ENCODE results near the gene PRKX. TPM values are rescaled to one million over a fixed set of nuclear protein-coding genes. Genes with fewer than 3 reads are reported as not detected.
"Not testable (repeated sequence)": the region's sequence is repeated elsewhere in the genome, so short reads cannot be mapped to it uniquely, and the experiment has no call there.

Gene PRKX
- total RNA-seq, 1 donor from 2014 or later: 45.7 TPM

DNA sequence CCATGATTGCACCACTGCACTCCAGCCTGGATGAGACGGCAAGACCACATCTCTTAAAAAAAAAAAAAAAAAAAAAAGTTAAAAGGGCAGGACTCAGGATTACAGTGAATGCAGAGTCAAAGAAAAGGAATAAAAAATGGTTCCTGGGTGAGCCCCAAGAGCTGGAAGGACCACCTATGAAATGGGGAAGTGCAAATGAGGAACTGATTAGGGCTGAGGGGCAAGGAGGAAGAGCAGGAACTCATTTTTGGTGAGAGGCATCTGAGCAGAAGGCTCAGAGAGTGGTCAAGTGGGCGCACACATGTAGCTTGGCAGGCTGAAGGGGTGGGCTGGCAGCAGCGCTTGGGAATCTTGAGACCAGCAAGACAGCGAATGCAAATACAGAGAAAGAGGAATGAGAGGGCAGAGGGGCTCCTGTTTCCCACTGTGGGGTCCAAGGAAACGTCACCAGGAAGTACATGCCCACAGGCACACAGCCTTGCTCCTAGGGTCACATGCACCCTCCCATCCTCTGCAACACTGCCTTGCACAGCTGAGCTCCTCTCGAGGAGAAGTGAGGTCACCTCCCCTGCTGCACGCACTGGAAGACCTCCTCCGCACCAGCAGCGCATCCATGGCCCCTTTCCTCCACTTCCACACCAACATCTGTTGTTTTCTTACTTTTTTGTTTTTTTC lies 49.7 kb downstream of the PRKX start:
- not testable (repeated sequence) for DNase-seq (ENCODE audit: extremely low read depth, low read depth, low spot score)

DNA sequence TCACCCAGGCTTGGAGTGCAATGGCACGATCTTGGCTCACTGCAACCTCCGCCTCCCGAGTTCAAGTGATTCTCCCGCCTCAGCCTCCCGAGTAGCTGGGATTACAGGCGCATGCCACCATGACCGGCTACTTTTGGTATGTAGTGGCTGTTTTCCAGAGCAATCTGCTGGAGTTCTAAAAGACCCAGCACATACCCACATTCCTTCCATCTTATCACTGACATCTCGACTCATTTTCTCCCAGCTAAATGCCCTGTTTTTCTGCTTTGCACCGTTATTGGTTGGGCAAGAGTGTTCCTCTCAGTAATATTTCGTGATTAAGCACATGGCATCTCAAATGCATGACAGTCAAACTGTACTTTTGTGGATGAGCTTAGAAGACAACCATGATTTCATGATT lies 53.7 kb downstream of the PRKX start:
- no peak for DNase-seq (ENCODE audit: extremely low read depth, low read depth, low spot score)

- DNase-seq (ENCODE audit: extremely low read depth, low read depth, low spot score): no peak
Measured at GRCh38 chrX:3655181-3655580, 58.3 kb downstream of the PRKX start.

DNA sequence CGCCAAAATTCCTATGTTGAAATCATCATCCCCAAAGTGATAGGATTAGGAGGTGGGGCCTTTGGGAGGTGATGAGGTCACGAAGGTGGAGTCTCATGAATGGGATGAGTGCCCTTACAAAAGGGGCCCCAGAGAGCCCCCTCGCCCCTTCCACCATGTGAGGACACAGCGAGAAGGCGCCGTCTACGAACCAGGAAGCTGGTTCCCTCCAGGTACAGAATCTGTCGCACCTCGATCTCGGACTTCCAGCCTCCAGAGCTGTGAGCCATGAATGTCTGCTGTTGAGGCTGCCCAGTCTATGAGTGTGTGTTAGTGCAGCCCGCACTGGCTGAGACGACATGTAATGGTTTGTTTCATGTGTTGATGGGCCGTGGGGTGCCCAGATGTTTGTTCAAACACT lies 60.3 kb downstream of the PRKX start:
- no peak for DNase-seq (ENCODE audit: extremely low read depth, low read depth, low spot score)

DNA sequence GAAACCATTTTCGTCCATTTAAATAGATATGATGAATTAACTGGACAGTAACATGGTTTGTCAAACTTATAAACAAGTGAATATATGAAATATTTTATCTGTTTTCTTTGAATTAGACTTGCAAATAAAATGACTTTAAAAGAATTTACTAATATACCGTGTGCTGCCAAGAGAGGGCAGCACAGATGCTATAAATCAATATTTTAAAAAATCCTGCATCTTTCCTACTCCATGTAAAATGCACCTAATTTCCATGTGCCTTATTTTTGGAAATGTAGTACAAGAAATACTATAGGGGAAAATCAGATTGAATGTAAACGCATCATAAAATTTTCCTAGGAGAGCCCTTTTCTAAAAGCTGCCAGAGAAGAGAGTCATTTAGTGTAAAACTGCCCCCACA lies 62.2 kb downstream of the PRKX start:
- no peak for DNase-seq (ENCODE audit: extremely low read depth, low read depth, low spot score)

GRCh38 chrX:3648084-3648483 lies 65.4 kb downstream of the PRKX start:
- no peak for DNase-seq (ENCODE audit: extremely low read depth, low read depth, low spot score)

GRCh38 chrX:3639858-3640631 lies 73.4 kb downstream of the PRKX start:
- DNase-seq (ENCODE audit: extremely low read depth, low read depth, low spot score): not testable (repeated sequence)

- DNase-seq (ENCODE audit: extremely low read depth, low read depth, low spot score): no peak
Measured at GRCh38 chrX:3639236-3639635, 74.2 kb downstream of the PRKX start.

DNA sequence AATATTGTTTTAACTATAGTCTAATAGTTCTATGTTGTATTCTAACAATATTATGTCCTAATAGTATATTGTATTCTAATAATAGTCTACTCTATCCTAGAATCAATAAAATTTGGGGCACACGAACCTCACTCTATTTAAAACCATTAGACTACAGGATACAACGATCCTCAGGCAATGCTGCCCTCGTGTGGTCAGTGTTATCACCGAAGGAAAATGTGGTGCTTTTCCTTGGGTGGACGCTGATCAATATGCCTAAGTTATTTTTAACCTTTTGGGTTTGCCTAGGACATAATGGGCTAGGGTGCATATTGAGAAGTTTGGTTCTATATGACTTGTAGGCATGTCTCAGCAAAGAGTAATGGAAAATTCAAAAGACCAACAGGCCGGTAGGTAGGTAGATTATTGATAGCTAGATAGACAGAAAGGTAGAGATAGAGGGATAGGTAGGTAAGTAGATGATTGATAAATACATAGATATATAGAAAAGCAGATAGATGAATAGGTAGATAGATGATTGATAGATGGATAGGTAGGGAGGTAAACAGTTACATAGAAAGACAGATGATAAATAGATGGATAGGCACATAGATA lies 75.1 kb downstream of the PRKX start:
- no peak for DNase-seq (ENCODE audit: extremely low read depth, low read depth, low spot score)

DNA sequence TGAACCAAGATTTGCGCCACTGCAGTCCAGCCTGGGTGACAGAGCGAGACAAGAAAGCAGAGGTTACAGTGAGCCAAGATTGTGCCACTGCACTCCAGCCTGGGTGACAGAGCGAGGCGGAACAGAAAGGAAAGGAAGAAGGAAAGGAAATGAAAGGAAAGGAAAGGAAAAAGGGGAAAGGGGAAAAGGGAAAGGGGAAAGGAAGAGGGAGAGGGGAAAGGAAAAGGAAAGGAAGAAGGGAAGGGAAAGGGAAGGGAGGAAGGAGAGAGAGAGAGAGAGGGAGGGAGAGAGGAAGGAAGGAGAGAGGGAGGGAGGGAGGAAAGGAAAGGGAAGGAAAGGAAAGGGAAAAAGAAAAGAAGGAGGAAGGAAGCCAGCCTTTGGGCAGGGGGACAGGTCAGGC lies 76.6 kb downstream of the PRKX start:
- DNase-seq (ENCODE audit: extremely low read depth, low read depth, low spot score): no peak

DNA sequence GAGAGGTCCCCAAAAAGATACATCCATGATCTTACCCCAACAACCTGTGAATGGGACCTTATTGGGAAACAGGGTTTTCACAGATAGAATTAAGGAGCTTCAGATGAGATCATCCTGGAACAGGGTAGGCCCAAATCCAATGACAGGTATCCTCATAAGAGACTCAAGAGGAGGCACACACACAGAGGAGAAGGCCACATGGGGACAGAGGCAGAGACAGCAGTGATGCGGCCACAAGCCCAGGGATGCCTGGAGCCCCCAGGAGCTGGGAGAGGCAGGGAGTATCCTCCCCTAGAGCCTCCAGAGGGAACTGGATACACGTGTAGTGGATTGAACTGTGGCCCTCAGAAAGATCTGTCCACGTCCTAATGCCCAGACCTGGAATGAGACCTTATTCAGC lies 82.3 kb downstream of the PRKX start:
- no peak for DNase-seq (ENCODE audit: extremely low read depth, low read depth, low spot score)

DNA sequence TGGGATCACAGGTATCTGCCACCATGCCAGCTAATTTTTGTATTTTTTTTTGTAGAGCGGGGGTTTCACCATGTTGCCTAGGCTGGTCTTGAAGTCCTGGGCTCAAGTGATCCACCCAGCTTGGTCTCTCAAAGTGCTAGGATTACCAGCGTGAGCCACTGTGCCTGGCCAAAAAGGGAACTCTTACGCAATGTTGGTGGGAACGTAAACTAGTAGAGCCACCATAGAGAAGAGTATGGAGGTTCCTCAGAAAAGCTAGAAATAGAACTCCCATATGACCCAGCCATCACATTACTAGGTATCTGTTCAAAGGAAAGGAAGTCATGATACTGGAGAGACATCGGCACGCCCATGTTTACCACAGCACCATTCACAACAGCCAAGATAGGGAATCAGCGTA lies 85.9 kb downstream of the PRKX start:
- no peak for DNase-seq (ENCODE audit: extremely low read depth, low read depth, low spot score)

DNA sequence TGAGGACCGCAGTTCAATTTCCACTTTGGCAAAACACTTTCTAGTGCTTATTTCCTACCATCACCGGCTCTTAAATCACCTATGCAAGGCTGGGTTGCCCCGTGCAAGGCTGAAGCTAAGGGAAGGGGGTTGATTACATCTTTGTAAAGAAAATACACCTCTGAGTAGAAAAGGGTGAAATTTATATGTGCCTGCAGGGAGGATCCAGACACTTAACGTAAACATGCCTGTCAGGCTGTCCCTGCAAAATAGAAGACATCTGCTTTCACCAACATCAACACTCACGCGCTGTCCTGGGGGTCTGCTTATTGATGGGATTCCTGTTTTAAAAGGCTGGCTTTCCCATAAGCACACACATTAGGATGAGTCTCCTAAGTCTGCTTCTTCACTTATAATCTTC lies 92.0 kb downstream of the PRKX start:
- no peak for DNase-seq (ENCODE audit: extremely low read depth, low read depth, low spot score)

- DNase-seq (ENCODE audit: extremely low read depth, low read depth, low spot score): not testable (repeated sequence)
Measured at GRCh38 chrX:3611744-3612143, 101.7 kb downstream of the PRKX start.

DNA sequence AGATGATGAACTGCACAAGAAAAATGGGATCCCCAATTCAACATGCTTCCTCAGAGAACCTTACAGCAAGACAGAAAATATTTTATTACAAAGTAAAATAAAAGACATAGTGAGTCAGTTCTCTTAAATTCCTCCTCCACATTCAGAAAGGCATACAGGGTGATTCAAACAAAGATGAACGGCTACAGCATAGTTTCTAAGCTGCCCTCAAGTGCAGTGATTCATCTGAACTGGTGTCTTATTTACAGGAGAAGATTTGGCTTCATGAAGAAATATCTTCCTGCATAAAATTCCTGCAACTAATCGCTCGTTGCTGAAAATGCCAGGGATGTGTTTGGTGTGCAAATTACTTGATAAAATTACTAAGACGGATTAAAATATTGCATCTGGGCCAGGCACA lies 103.6 kb downstream of the PRKX start:
- DNase-seq (ENCODE audit: extremely low read depth, low read depth, low spot score): no peak

DNA sequence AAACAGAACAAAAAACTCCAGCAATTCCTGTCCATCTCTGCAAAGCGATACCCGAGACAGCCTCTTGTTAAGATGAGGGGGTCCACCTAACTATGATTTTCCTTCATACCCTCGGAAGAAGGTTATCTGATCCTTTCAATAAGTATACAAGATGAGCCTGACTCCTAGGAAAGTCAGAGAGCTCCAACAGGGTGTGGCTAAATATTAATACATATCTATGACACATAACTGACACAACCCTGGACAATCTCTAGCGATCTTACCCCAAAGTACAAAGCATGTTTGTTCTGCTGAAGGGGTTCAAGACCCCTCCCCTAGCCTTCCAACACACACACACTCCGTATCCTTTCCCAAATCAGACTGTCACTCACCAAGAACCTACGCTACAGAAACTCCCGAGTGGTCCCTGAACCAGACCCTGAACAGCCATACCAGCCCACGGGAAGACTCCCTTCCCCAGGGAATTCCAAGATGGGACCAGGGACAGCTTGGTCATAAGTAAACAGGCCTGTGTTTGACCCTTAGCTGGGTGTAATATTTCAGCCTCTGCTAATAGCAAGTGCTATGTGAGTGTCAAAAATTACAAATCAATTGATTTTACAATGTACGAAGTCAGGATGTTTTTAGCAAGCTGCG lies 110.3 kb downstream of the PRKX start:
- no peak for DNase-seq (ENCODE audit: extremely low read depth, low read depth, low spot score)

GRCh38 chrX:3599802-3600430 lies 113.5 kb downstream of the PRKX start:
- DNase-seq (ENCODE audit: extremely low read depth, low read depth, low spot score): no peak

- no peak for DNase-seq (ENCODE audit: extremely low read depth, low read depth, low spot score)
Measured at GRCh38 chrX:3598709-3599108, 114.7 kb downstream of the PRKX start.

DNA sequence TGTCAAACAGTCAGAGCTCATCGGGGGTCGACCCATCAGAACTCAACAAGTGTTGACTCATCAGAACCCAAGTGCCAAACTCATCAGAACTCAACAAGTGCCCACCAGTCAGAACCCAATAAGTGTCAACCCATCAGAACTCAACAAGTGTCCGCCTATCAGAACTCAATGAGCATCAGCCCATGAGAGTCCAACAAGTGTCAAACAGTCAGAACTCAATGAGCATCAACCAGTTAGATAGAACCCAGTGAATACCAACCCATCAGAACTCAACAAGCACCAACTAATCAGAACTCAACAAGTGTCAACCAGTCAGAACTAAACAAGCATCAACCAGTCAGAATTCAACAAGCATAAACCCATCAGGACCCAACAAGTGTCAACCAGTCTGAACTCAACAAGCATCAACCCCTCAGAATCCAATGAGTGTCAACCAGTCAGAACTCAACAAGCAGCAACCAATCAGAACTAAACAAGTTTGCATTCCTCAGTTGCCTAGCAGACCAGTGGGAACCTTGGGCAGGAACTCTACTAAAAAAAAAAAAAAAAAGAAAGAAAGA lies 115.3 kb downstream of the PRKX start:
- DNase-seq (ENCODE audit: extremely low read depth, low read depth, low spot score): no peak

DNA sequence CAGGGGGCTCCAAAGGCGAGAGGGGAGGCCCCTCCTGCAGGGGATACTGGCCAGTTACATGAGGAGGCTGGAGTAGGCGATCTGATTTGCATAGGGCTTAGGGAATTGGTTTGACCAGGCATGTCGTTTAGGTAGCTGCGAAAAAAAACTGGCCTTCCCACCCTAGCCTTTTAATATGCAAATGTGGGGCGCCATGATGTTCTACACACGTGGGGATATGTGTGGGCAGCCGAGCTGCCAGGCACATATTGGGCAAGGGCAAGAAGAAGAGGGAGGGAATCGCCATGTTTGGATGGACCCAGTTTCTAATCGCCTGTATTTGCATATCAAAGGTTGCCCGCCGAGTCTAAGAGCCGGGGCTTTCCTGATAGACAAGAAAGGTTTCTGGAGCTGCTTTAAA lies 121.3 kb downstream of the PRKX start:
- DNase-seq (ENCODE audit: extremely low read depth, low read depth, low spot score): no peak

GRCh38 chrX:3589474-3589873 lies 124.0 kb downstream of the PRKX start:
- no peak for DNase-seq (ENCODE audit: extremely low read depth, low read depth, low spot score)
